IPS DF 6.9 (cell line): ENCODE data around the gene SH3TC1.

ENCODE experiments used
- DNase-seq: peaks from one replicate; pipeline ENCODE4 v3.0.0-alpha.2; 2013; ENCODE audit warnings: low read depth, low spot score
- H3K27ac ChIP-seq: one replicate; pipeline ENCODE4 v1.5.1; 2013; ENCODE audit warnings: low read length, control low read depth
- H3K27me3 ChIP-seq: 2 replicates; pipeline ENCODE4 v1.6.1; 2013; ENCODE audit warnings: mild to moderate bottlenecking, low read length; ENCODE audit not compliant: control insufficient read depth, insufficient read depth
- H3K36me3 ChIP-seq: 2 replicates; pipeline ENCODE4 v1.6.1; 2013; ENCODE audit warnings: low read length; ENCODE audit not compliant: control insufficient read depth, insufficient read depth
- H3K4me1 ChIP-seq: 2 replicates; pipeline ENCODE4 v1.6.1; 2013; ENCODE audit warnings: low read length; ENCODE audit not compliant: control insufficient read depth, insufficient read depth
- H3K4me3 ChIP-seq: 2 replicates; pipeline ENCODE4 v1.5.1; 2013; ENCODE audit warnings: mild to moderate bottlenecking, low read length
- H3K9me3 ChIP-seq: 2 replicates; pipeline ENCODE4 v1.6.1; 2013; ENCODE audit warnings: low read length, inconsistent platforms; ENCODE audit not compliant: control insufficient read depth, insufficient read depth
- WGBS: extraction: QIAGEN DNeasy Blood & Tissue Kit; methylation state at CpG from one replicate; pipeline ENCODE4 v1.1.7; 2013; ENCODE audit warnings: mixed read lengths, missing lambda C conversion rate; ENCODE audit not compliant: insufficient read length, insufficient coverage; 5-methylcytosine and 5-hydroxymethylcytosine counted together

SH3TC1 gene

DNA sequence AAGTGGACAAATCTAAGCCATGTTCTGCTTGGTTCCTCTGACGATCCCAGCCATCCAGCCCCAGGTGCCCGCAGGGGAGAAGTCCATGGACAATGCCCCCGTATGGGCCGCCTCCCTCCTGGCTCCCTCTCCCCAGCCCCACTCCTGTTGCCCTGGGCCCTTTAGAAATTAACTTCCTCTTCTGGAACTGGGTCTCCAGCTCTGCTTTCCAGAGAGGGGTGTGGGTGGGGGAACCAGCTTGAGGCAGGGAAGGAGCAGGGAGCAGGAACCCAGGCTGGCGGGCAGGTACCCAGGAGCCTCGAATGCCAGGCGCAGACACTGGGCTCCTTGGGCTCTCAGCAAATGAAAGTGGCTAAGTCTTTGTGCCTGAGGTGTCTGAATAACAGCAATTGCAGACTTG, 27.8 kb upstream of the SH3TC1 start:
- no peak overlapping the region for H3K27ac ChIP-seq
- H3K4me3 ChIP-seq: no peak overlapping the region
- H3K9me3 ChIP-seq: no peaks in the 10 kb centered on the region
- no peak for DNase-seq
- H3K27me3 ChIP-seq: no peaks in the 10 kb centered on the region
- no peaks in the 10 kb centered on the region for H3K36me3 ChIP-seq
- no CpG with 5 or more reads among the region's 7 CpGs for WGBS
- H3K4me1 ChIP-seq: no peaks in the 10 kb centered on the region

DNA sequence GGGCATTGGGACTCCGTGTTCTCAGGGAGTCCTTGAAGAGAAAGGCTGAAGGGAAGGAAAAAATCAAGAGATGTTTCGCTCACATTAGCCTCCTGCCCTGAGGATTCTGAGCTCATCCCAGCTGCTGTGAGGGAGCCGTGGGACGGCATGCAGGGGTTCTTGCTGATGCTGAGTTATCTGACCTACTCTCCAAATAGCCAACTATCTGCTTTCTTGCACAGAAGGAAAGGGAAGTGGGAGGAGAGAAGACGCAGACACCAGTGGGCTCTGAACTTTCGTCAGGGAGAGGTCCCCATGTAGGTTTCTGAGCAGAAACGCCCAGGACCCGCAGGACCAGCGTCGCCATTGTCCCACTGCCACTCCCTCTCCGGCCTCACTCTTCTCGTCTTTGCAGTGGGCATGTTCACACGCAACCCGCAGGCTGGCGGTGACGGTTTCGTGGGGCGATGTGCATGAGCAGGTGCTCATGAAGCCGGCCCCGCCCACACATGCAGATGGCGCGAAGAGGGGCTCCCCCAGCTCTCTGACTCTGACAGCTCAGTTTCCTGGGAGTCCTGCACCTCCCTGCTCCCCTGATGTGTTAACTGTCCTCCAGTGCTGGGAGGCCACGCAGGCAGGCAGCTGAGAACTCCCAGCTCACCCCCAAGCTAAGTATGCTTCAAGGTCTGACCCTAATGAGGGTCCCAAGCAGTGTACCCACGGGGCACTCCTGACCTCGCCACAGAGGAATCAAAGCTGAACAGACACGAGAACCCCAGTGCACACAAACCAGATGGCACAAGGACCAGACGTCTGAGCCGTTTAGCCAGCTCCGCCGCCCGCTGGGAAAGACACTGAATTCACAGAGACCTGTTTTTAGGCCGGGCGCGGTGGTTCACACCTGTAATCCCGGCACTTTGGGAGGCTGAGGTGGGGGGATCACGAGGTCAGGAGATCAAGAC, 26.8 kb upstream of the SH3TC1 start:
- Histone ChIP-seq H3K27me3 (no peaks in the 10 kb centered on the region), H3K36me3 (no peaks in the 10 kb centered on the region), H3K27ac (no peak overlapping the region), H3K4me3 (no peak overlapping the region), H3K4me1 (no peaks in the 10 kb centered on the region), H3K9me3 (no peaks in the 10 kb centered on the region)
- no CpG with 5 or more reads among the region's 36 CpGs for WGBS
- DNase-seq: no peak

DNA sequence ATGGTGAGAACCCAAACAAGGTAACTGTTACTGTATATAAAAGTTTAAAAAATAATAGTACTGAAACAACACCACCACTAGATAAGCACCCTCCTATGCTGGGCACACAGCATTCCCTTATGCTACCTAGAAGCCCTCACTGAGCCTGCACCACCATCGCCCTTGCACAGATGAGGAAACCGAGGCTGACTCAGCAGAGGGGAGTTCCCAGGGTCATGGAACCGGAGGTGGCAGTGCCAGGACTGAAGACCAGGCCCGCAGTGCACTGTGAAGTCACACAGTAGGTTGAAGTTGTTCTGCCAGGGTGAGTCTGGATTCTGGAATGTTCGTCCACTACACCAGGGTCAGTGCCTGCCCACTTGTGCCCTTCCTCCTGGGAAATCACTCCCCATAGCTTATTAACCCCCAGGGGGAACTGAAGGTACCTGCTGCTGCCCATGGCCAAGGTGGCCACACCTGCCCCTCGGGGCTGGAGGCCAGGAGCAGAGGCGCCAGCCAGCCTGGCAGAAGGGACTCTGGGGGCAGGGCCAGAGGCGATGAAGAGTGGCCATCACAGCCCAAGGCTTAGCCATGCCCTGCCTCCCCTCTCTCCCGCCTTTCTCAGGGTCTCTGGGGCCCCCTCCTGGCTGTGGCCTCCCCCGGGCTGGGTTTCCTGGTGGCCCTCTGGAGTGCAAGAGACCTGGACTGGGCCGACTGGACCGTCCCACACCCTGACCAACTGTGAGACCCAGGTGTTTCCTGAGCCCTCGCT, 25.4 kb upstream of the SH3TC1 start:
- H3K27me3 ChIP-seq: no peaks in the 10 kb centered on the region
- no peaks in the 10 kb centered on the region for H3K9me3 ChIP-seq
- no peak overlapping the region for H3K4me3 ChIP-seq
- H3K27ac ChIP-seq: no peak overlapping the region
- no peaks in the 10 kb centered on the region for H3K36me3 ChIP-seq
- no peak for DNase-seq
- WGBS: no CpG with 5 or more reads among the region's 13 CpGs
- H3K4me1 ChIP-seq: no peaks in the 10 kb centered on the region

DNA sequence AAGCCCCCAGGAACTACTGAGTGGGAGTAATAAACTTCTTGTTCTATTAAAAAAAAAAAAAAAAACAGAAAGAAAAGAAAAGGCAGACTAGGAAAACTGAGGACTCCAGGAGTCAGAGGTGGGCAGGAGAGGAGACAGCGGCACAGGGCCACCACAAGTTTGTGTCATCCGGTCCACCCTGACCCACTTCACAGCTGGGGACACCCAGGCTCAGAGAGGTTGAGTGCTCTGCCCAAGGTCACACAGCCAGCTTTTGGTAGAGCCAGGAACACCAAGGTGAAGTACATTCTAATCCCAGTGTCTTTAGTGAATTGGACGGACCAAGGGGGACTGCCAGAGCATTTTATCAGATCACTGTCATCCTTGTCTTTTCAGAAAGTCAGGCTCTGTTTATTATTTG, 24.1 kb upstream of the SH3TC1 start:
- Histone ChIP-seq H3K4me3 (no peak overlapping the region), H3K36me3 (no peaks in the 10 kb centered on the region), H3K27ac (no peak overlapping the region), H3K4me1 (no peaks in the 10 kb centered on the region), H3K9me3 (no peaks in the 10 kb centered on the region), H3K27me3 (no peaks in the 10 kb centered on the region)
- no CpG with 5 or more reads among the region's 3 CpGs for WGBS
- DNase-seq: no peak

DNA sequence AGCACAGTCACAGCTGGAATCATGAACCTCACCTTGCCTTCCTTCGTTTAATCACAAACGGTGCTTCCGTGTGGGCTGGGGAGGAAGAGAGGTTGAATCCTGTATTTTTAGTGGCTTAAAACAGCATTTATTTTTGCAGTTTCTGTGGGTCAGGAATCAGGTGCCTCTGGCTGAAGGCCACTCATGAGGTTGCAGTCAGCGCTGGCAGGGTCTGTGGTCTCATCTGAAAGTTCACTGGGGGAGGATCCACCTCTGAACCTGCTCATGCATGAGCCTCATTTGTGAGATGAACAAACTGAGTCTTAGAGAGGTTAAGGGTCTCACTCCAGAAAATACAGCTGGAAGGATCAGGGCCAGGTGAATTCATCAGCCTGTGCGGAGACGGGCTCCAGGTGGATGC, 23.4 kb upstream of the SH3TC1 start:
- no peaks in the 10 kb centered on the region for H3K27me3 ChIP-seq
- no peak for DNase-seq
- WGBS: no CpG with 5 or more reads among the region's 6 CpGs
- no peaks in the 10 kb centered on the region for H3K4me1 ChIP-seq
- no peak overlapping the region for H3K4me3 ChIP-seq
- H3K36me3 ChIP-seq: no peaks in the 10 kb centered on the region
- no peak overlapping the region for H3K27ac ChIP-seq
- H3K9me3 ChIP-seq: no peaks in the 10 kb centered on the region

DNA sequence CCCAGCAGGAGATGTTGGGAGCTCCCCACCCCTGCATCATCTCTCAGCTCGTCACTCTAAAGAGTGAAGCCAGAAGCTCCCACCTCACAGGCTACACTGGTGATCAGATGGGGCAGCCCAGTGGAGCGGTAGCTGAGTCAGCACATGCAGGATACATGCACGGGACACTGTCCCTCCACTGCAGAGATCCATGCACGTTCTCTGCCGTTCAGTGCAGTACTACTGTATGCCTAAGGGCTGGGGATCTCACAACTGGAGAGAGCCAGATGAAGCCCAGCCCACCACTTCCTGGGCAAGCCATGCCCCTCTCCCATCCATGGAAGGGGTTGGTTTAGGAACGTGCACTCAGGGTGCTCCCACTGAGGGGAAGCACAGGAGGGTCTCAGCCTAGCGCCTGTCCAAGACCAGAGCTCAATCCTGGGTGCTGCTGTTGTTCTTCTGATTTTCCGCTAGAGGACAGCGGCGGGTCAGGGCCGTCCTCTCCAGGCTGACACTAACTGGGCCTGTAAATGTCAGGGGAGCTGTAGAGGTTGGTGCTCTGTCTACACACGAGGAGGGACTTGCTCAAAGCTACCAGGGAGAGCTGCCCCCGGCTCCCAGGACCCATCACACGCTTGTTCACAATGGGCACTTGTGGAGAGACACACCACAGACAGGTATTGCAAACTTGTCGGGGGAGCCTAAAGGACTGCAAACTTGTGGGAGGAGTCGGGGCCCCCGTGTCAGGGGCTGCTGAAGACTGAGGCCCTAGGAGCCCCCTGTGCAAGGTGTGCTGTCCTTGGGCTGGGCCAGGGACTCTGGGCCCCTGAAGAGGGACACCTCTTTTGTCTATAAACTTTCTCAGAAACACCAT, 22.3 kb upstream of the SH3TC1 start:
- Histone ChIP-seq H3K4me1 (no peaks in the 10 kb centered on the region), H3K4me3 (no peak overlapping the region), H3K27ac (no peak overlapping the region), H3K27me3 (no peaks in the 10 kb centered on the region), H3K36me3 (no peaks in the 10 kb centered on the region), H3K9me3 (no peaks in the 10 kb centered on the region)
- DNase-seq: no peak
- no CpG with 5 or more reads among the region's 17 CpGs for WGBS

DNA sequence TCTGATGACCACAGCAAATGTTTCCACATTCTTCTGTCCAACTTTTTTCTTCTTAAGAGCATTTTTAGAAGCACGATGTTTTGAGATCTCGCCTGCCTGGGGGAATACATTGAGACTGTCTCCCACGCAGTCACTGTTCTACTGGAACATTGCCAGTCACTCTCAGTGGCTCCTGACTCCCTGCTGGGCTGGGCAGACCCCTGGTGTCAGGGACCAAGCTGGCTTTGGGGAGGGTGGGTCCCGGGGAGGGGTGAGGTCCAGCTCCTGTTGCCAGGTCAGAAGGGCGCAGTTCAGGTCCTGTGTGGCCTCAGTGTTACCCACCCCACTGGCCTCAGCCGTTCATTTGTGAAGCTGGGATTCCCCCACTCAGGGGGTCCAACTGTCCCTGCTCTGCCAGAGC, 21.5 kb upstream of the SH3TC1 start:
- WGBS: no CpG with 5 or more reads among the region's 6 CpGs
- no peak for DNase-seq
- no peaks in the 10 kb centered on the region for H3K27me3 ChIP-seq
- no peaks in the 10 kb centered on the region for H3K4me1 ChIP-seq
- H3K9me3 ChIP-seq: no peaks in the 10 kb centered on the region
- no peak overlapping the region for H3K27ac ChIP-seq
- no peak overlapping the region for H3K4me3 ChIP-seq
- H3K36me3 ChIP-seq: no peaks in the 10 kb centered on the region

DNA sequence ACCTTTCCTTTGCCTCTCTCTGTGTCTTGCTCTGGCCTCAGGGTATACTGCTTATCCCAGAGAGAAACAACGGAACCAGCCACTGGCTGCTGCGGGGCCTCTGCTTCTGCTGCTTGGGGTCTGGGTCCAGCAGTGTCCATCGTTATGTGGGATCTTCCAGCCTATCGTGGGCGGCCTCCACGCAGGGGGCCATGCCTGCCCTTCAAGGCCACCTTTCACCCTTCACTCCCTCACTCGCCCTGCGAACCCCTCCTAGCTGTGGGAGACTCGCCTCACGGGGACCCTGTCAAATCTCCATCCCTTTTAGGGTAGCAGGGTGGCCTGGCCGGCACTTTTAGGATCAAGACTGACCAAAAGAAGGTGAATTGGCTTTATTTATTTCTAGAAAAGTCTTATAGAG, 21.1 kb upstream of the SH3TC1 start:
- Histone ChIP-seq H3K9me3 (no peaks in the 10 kb centered on the region), H3K27ac (no peak overlapping the region), H3K36me3 (no peaks in the 10 kb centered on the region), H3K4me1 (no peaks in the 10 kb centered on the region), H3K4me3 (no peak overlapping the region), H3K27me3 (no peaks in the 10 kb centered on the region)
- DNase-seq: no peak
- no CpG with 5 or more reads among the region's 11 CpGs for WGBS

DNA sequence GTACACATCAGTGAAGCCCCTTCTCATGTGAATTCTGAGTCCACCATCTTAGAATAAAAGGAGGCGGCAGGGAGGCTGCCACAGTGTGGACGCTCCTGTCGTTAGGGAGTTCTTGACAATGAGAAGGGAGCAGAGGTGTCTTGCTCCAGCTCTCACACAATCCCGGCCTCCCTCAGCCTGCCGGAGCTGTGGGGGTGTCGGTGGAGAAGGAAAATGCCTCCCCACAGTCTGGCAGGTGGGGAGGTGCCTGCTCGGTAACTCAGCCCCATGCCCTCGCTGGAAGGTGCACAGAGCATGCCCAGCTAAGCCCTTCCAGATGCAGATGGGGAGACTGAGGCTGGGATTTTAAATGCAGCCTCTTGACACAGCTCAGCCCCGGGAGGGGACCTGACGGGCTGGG, 20.0 kb upstream of the SH3TC1 start:
- H3K27ac ChIP-seq: no peak overlapping the region
- H3K36me3 ChIP-seq: no peaks in the 10 kb centered on the region
- H3K4me1 ChIP-seq: no peaks in the 10 kb centered on the region
- H3K9me3 ChIP-seq: no peaks in the 10 kb centered on the region
- no CpG with 5 or more reads among the region's 10 CpGs for WGBS
- no peaks in the 10 kb centered on the region for H3K27me3 ChIP-seq
- H3K4me3 ChIP-seq: no peak overlapping the region
- no peak for DNase-seq

DNA sequence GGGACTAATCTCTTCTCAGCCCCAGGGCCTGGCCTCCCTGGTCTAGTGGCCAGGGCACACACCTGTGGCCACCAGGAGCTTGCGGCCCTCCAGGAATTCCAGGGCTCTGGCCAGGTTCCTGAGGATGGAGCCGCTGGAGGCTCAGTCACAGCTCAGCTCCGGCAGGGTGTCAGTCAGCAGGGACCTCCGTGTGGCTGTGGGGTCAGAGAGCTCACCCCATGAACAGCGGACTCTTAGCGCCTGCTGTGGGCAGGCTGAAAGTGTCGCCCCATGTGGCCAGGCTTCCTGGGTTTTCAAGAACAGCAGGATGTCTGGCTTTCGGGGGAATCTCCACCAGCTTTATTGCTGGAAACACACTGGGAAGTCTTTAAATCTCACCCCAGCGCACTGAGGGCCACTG, 19.3 kb upstream of the SH3TC1 start:
- no peaks in the 10 kb centered on the region for H3K27me3 ChIP-seq
- no peaks in the 10 kb centered on the region for H3K9me3 ChIP-seq
- no peaks in the 10 kb centered on the region for H3K4me1 ChIP-seq
- H3K27ac ChIP-seq: no peak overlapping the region
- H3K4me3 ChIP-seq: no peak overlapping the region
- H3K36me3 ChIP-seq: no peaks in the 10 kb centered on the region
- DNase-seq: no peak
- no CpG with 5 or more reads among the region's 9 CpGs for WGBS
